ENCODE results near the gene LCN6. TPM values are rescaled to one million over a fixed set of nuclear protein-coding genes. Genes with fewer than 3 reads are reported as not detected.

The LCN6 gene
- polyA plus RNA-seq, 3 donors = not detected

- DNase-seq (ENCODE audit: low read depth in 3 of 3, low spot score in 2 of 3) = peak in 2 of 3 donors; percentile 64 to 66
These were observed 20.2 kb downstream of the LCN6 start for GRCh38 chr9:136728080-136728547.

GRCh38 chr9:136726631-136727191 is 21.6 kb downstream of the LCN6 start:
- DNase-seq (ENCODE audit: low read depth in 3 of 3, low spot score in 2 of 3) = no peak

- DNase-seq (ENCODE audit: low read depth in 3 of 3, low spot score in 2 of 3) = no peak
These were observed 22.2 kb downstream of the LCN6 start for GRCh38 chr9:136726118-136726517.

GRCh38 chr9:136725612-136726011 is 22.7 kb downstream of the LCN6 start:
- no peak for DNase-seq (ENCODE audit: low read depth in 3 of 3, low spot score in 2 of 3)

- DNase-seq (ENCODE audit: low read depth in 3 of 3, low spot score in 2 of 3) = no peak
These were observed 23.6 kb downstream of the LCN6 start for GRCh38 chr9:136724772-136725171.

GRCh38 chr9:136723989-136724388 is 24.3 kb downstream of the LCN6 start:
- DNase-seq (ENCODE audit: low read depth in 3 of 3, low spot score in 2 of 3) = no peak

- DNase-seq (ENCODE audit: low read depth in 3 of 3, low spot score in 2 of 3) = no peak
These were observed 24.9 kb downstream of the LCN6 start for GRCh38 chr9:136723362-136723976.

- DNase-seq (ENCODE audit: low read depth in 3 of 3, low spot score in 2 of 3) = no peak
These were observed 25.4 kb downstream of the LCN6 start for GRCh38 chr9:136722969-136723356.

- no peak for DNase-seq (ENCODE audit: low read depth in 3 of 3, low spot score in 2 of 3)
These were observed 26.0 kb downstream of the LCN6 start for GRCh38 chr9:136722093-136722968.

- no peak for DNase-seq (ENCODE audit: low read depth in 3 of 3, low spot score in 2 of 3)
These were observed 26.8 kb downstream of the LCN6 start for GRCh38 chr9:136721339-136722092.

GRCh38 chr9:136720898-136721338 is 27.4 kb downstream of the LCN6 start:
- no peak for DNase-seq (ENCODE audit: low read depth in 3 of 3, low spot score in 2 of 3)

- DNase-seq (ENCODE audit: low read depth in 3 of 3, low spot score in 2 of 3) = no peak
These were observed 28.0 kb downstream of the LCN6 start for GRCh38 chr9:136720251-136720897.

- DNase-seq (ENCODE audit: low read depth in 3 of 3, low spot score in 2 of 3) = no peak
These were observed 29.0 kb downstream of the LCN6 start for GRCh38 chr9:136719195-136719880.

GRCh38 chr9:136718345-136719194 is 29.8 kb downstream of the LCN6 start:
- DNase-seq (ENCODE audit: low read depth in 3 of 3, low spot score in 2 of 3) = no peak

- no peak for DNase-seq (ENCODE audit: low read depth in 3 of 3, low spot score in 2 of 3)
These were observed 30.9 kb downstream of the LCN6 start for GRCh38 chr9:136717399-136717798.

- DNase-seq (ENCODE audit: low read depth in 3 of 3, low spot score in 2 of 3) = no peak
These were observed 33.4 kb downstream of the LCN6 start for GRCh38 chr9:136714893-136715274.

GRCh38 chr9:136714096-136714892 is 34.0 kb downstream of the LCN6 start:
- no peak for DNase-seq (ENCODE audit: low read depth in 3 of 3, low spot score in 2 of 3)

- no peak for DNase-seq (ENCODE audit: low read depth in 3 of 3, low spot score in 2 of 3)
These were observed 34.8 kb downstream of the LCN6 start for GRCh38 chr9:136713550-136713949.

Measured in right renal cortex interstitium (tissue), 3 donors.